Measurements from ENCODE around the gene ATR. TPM values are rescaled to one million over a fixed set of nuclear protein-coding genes. Genes with fewer than 3 reads are reported as not detected.
"Not testable (repeated sequence)": the region's sequence is repeated elsewhere in the genome, so short reads cannot be mapped to it uniquely, and the experiment has no call there.

Gene ATR
- total RNA-seq, 1 experiment from 2014 or later: 15.8 TPM

GRCh38 chr3:142586803-142587406 is 8.4 kb upstream of the ATR start:
- Histone ChIP-seq H3K27ac (ENCODE audit: insufficient read length, low read depth, low read length) (no peak overlapping the region), H2BK20ac (ENCODE audit: low read depth, low read length, poor library complexity, severe bottlenecking) (no peak overlapping the region), H3K14ac (ENCODE audit: insufficient read depth, low read length) (no peak overlapping the region), H3K4ac (ENCODE audit: low read depth, low read length) (no peak overlapping the region), H3K79me2 (ENCODE audit: insufficient read depth, low read length) (no peaks in the 10 kb centered on the region), H3T11ph (ENCODE audit: low read length) (no peak overlapping the region), H2BK120ac (ENCODE audit: low read depth, low read length, poor library complexity, severe bottlenecking) (no peak overlapping the region), H3K18ac (ENCODE audit: insufficient read length, low read depth, low read length) (no peak overlapping the region), H2AK5ac (ENCODE audit: insufficient read length, low read length) (no peak overlapping the region), H3K9ac (ENCODE audit: extremely low read depth, insufficient read length, low read length) (no peak overlapping the region), H2AFZ (ENCODE audit: low read length) (no peak overlapping the region), H3K56ac (ENCODE audit: insufficient read length, low read depth, low read length) (no peak overlapping the region), H3K23me2 (ENCODE audit: insufficient read length, low read depth, low read length, poor library complexity, severe bottlenecking) (no peaks in the 10 kb centered on the region), H3K27me3 (ENCODE audit: insufficient read depth, low read length) (no peaks in the 10 kb centered on the region), H4K20me1 (ENCODE audit: control insufficient read depth, insufficient read depth, insufficient read length) (no peaks in the 10 kb centered on the region), H2BK12ac (ENCODE audit: insufficient read length, low read depth, low read length) (no peak overlapping the region), H4K5ac (ENCODE audit: insufficient read length, low read depth, low read length) (no peak overlapping the region), H4K91ac (ENCODE audit: insufficient read length, low read depth, low read length) (no peak overlapping the region), H2BK5ac (ENCODE audit: insufficient read length, low read length) (no peak overlapping the region), H3K4me2 (ENCODE audit: insufficient read depth, insufficient read length, low read length) (no peak overlapping the region), H3K4me1 (ENCODE audit: insufficient read depth, low read length) (no peaks in the 10 kb centered on the region), H3K23ac (ENCODE audit: insufficient read length, low read depth, low read length) (no peak overlapping the region), H3K9me3 (ENCODE audit: control insufficient read depth, low read depth, low read length) (no peaks in the 10 kb centered on the region), H2BK15ac (ENCODE audit: low read depth, low read length) (no peak overlapping the region), H3K79me1 (ENCODE audit: insufficient read depth, low read depth, low read length, poor library complexity, severe bottlenecking) (no peaks in the 10 kb centered on the region), H4K8ac (replicated peaks; ENCODE audit: insufficient read length, low read depth, low read length) (no peak overlapping the region)
- Mint-ChIP-seq H3K27me3 (ENCODE audit: low read depth) (peaks cover 2% of the 10 kb centered on the region), H3K4me1 (peaks cover 0 to 2% of the 10 kb centered on the region in 2 experiments; a peak in 2 of 4 replicates), H3K9me3 (no peaks in the 10 kb centered on the region), H3K4me3 (no peak overlapping the region), H3K36me3 (ENCODE audit: insufficient read depth in 1 of 3, low read depth in 3 of 3) (no peaks in the 10 kb centered on the region), H3K27ac (peak overlapping the region in 1 of 3 experiments; percentile 72; a peak in 1 of 7 replicates)
- peak; percentile 75 for TF ChIP-seq CTCF (conservative IDR thresholded peaks at IDR 0.05)
- no CpG with 5 or more reads among the region's 2 CpGs for WGBS (ENCODE audit: extremely low coverage, insufficient read length, low lambda C conversion rate)
- peak; percentile 43 for DNase-seq

- not testable (repeated sequence) for H3K27ac ChIP-seq (ENCODE audit: insufficient read length, low read depth, low read length)
These were observed 2.5 kb upstream of the ATR start for GRCh38 chr3:142581070-142581469.

More at GRCh38 chr3:142581070-142581469, 2.5 kb upstream of the ATR start:
- H4K8ac ChIP-seq (replicated peaks; ENCODE audit: insufficient read length, low read depth, low read length); H3T11ph ChIP-seq (ENCODE audit: low read length); H3K79me2 ChIP-seq (ENCODE audit: insufficient read depth, low read length); H4K5ac ChIP-seq (ENCODE audit: insufficient read length, low read depth, low read length); DNase-seq; H3K79me1 ChIP-seq (ENCODE audit: insufficient read depth, low read depth, low read length, poor library complexity, severe bottlenecking); H2BK5ac ChIP-seq (ENCODE audit: insufficient read length, low read length); H3K56ac ChIP-seq (ENCODE audit: insufficient read length, low read depth, low read length); H3K4me3 Mint-ChIP-seq; H4K91ac ChIP-seq (ENCODE audit: insufficient read length, low read depth, low read length); H3K23me2 ChIP-seq (ENCODE audit: insufficient read length, low read depth, low read length, poor library complexity, severe bottlenecking); H2BK12ac ChIP-seq (ENCODE audit: insufficient read length, low read depth, low read length); H4K20me1 ChIP-seq (ENCODE audit: control insufficient read depth, insufficient read depth, insufficient read length); H2AFZ ChIP-seq (ENCODE audit: low read length); H3K9me3 Mint-ChIP-seq; H3K27me3 ChIP-seq (ENCODE audit: insufficient read depth, low read length); H3K9me3 ChIP-seq (ENCODE audit: control insufficient read depth, low read depth, low read length); H3K4me1 ChIP-seq (ENCODE audit: insufficient read depth, low read length); H3K9ac ChIP-seq (ENCODE audit: extremely low read depth, insufficient read length, low read length); H3K36me3 Mint-ChIP-seq (ENCODE audit: insufficient read depth in 1 of 3, low read depth in 3 of 3); H3K4me2 ChIP-seq (ENCODE audit: insufficient read depth, insufficient read length, low read length); H3K23ac ChIP-seq (ENCODE audit: insufficient read length, low read depth, low read length); H2BK20ac ChIP-seq (ENCODE audit: low read depth, low read length, poor library complexity, severe bottlenecking); H2AK5ac ChIP-seq (ENCODE audit: insufficient read length, low read length); H2BK15ac ChIP-seq (ENCODE audit: low read depth, low read length); H3K27me3 Mint-ChIP-seq (ENCODE audit: low read depth); H3K14ac ChIP-seq (ENCODE audit: insufficient read depth, low read length); H3K4ac ChIP-seq (ENCODE audit: low read depth, low read length); H3K18ac ChIP-seq (ENCODE audit: insufficient read length, low read depth, low read length): not testable (repeated sequence)
- Mint-ChIP-seq H3K27ac (peak overlapping the region in 2 of 3 experiments; percentile 19 to 48; a peak in 2 of 7 replicates), H3K4me1 (peaks cover 19 to 27% of the 10 kb centered on the region in 2 experiments)
- no CpG with 5 or more reads among the region's 11 CpGs for WGBS (ENCODE audit: extremely low coverage, insufficient read length, low lambda C conversion rate)
- H2BK120ac ChIP-seq (ENCODE audit: low read depth, low read length, poor library complexity, severe bottlenecking): peak overlapping the region; percentile 77

Measured in H9 (cell line).